ENCODE measurements around the gene DGKH.
"Not testable (repeated sequence)": the region's sequence is repeated elsewhere in the genome, so short reads cannot be mapped to it uniquely, and the experiment has no call there.

DGKH gene

GRCh38 chr13:42071672-42072419 lies 23.4 kb downstream of the DGKH start:
- no peak for DNase-seq (ENCODE audit: low read depth, low spot score)

- no peak for DNase-seq (ENCODE audit: low read depth, low spot score)
Observed at GRCh38 chr13:42073683-42074082, 25.2 kb downstream of the DGKH start.

DNA sequence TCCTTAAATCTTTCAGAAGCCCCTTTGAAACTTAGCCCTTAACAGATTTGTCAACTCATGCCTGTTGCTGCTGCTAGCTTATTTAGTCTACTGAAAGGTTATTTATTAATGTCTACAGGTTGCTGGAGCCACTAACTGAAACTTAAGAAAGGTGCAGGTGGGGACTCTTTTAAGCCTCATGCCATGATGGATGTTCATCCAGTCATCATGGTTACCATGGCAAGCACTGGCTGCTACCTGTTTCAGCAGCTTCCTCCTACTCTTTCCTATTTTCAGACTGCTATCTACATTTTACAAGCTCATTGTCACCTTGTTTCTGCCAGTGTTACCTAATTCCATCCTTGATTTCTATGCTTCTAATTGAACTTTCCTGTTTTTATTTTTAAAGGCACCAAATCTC lies 27.1 kb downstream of the DGKH start:
- no peak for DNase-seq (ENCODE audit: low read depth, low spot score)

DNA sequence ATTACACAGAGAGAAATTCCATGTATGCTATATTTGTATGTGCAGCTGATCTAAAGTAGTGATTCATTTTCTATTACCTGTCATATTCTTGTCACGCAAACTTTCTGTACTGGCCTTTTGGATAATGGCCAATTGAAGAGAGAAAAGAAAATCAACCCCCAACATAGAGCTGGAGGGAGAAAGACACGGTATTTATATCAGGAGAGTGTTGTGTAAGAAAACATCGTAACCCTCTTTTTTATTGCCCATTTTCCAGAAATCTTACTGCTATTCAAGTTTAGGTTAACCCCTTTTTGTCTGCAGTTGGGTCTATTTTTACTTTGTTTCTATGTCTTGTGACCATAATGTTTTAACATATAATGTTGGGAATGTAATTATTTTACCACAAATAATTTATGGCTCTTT lies 27.9 kb downstream of the DGKH start:
- DNase-seq (ENCODE audit: low read depth, low spot score) = no peak

GRCh38 chr13:42078128-42078808 lies 29.8 kb downstream of the DGKH start:
- no peak for DNase-seq (ENCODE audit: low read depth, low spot score)

DNA sequence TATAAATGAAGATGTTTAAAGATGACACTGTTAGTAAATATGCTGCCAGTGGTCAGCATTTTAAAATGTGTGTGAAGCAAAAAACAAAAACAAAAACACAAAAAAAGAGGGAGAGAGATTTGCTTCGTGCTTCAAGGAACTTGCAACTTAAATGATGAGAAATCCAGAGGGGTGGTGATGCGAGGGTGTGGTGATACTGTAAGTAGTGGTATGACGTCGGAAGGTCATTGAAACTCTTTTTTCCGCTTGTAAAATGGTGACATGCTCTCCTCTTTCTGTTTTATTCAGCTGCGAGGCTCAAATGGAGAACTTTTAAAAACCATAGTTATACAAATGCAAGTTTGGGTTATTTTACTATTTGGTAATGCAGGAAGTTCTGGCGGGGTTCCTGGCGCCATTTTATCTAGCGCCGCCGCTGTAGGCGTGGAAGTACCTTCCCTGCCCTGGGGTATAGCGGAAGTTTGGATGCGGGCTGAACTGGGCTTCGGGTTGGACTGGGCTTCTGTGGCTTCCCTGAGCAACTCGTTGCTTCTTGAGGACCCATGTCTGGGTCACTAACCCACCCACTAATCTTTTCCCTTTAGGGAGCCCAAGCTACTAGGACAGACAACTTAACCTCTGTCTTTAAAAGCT lies 34.8 kb downstream of the DGKH start:
- DNase-seq (ENCODE audit: low read depth, low spot score) = no peak

GRCh38 chr13:42084722-42085121 lies 36.3 kb downstream of the DGKH start:
- DNase-seq (ENCODE audit: low read depth, low spot score) = no peak

GRCh38 chr13:42086582-42086981 lies 38.1 kb downstream of the DGKH start:
- DNase-seq (ENCODE audit: low read depth, low spot score) = no peak

DNA sequence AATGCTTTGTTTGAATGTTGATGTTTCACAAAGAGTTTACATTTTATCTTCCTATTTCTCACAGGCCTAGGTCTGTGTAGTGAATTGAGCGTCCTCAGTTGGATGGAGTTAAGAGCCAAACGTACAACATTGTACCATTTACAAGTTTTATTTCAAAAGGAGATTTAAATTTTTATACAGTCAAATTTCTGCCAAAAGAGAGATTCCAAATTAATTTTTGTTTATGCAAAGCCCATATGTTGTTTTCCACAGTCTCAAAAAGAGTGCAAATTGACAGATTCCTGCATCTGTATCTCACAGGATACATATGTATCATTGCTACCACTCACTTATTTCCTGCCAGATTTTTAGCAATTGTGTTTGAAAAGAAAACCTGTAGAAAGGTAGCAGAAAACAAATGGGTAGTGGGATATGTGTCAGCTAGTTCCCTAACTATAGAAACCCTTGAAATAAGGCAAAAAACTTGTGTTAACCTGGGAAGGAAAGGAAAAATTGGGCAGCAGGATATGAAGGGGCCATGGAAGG lies 46.1 kb downstream of the DGKH start:
- no peak for DNase-seq (ENCODE audit: low read depth, low spot score)

DNA sequence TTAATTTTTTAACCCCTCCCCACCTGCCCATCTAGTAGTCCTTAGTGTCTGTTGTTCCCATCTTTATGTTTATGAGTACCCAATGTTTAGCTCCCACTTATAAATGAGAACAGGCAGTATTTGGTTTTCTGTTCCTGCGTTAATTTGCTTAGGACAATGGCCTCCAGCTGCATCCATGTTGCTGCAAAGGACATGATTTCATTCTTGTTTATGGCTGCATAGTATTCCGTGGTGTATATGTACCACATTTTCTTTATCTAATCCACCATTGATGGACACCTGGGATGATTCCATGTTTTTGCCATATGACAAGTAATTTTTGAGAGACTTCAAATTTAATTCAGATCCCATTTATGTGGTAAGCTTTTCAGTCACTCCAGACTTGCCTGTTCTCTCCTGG lies 47.8 kb downstream of the DGKH start:
- not testable (repeated sequence) for DNase-seq (ENCODE audit: low read depth, low spot score)

- no peak for DNase-seq (ENCODE audit: low read depth, low spot score)
Observed at GRCh38 chr13:42099962-42100675, 51.7 kb downstream of the DGKH start.

- no peak for DNase-seq (ENCODE audit: low read depth, low spot score)
Observed at GRCh38 chr13:42100960-42101359, 52.5 kb downstream of the DGKH start.

DNA sequence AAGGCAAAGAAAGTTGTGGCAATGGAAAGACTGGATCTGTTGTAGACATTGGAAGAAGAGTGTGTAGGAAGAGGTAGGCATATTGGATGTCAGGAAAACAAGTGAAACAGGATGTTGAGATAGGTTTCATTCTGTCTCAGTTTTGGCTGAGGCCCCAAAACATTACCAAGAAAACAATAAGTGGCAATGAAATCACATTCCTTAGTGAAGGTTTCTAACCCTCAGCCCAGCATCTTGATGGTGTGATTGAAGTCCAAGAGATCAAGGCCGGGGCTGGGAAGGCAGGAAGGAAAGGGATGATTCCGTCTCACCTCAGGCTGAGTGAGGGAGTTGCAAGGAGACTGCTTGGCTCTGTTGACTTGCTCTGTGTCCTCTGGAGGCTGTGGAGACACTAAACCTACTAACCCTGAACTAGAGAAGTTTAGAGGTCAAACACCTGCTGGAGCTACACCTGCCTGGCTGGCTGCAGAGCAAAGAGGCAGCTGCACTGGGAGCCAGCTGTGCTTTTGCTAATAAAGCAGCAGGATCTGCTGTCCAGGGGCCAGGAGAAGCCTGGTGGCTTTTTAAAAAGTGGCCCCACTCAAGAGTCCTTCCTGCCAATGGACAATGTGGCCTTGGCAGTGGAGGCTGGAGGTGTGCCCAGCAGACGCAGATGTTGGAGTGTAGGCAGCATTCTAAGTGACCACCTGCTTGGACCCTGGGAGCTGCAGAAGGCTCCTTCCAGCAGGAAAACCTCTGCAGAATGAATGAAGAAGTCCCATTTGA lies 53.6 kb downstream of the DGKH start:
- DNase-seq (ENCODE audit: low read depth, low spot score) = no peak

DNA sequence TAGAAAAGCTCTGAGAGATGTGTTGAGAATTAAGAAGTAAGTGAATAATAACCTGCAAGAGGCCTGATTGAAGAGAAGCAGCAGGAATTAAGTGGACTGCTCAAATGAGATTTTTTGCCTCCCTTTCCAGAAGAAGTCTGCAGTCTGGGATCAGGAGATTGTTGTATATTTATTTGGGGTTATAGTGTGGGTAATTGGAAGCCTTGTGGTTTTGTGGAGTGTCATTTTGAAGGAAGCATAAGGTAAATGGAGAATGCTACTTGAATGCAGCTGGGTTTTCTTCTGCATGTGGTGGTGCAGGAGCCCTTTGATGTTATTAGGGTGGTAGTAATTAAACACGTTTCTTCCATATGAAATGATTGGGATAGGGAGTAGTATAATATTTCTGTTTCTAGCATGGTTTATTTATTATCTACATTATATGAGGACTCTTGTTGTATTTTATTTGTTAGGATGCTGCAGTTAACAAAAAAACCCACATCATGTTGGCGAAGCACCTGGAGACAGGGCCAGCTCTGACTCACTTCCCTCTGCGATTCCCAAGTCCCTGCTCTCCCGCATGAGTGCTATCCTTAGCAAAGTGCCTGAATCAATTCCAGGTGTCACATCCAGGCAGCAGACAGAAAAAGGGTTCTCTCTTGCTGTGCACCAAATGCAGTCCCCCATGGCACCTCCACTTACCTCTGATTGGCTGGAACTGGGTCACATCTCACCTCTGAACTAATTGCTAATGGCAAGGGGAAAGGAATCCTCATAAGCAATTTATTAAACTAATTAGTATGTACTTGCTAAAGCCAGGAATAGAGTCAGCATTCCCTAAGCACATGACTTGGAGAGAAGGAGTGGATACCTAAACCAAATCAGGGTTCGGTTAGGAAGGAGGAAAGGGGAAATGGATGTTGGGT lies 54.8 kb downstream of the DGKH start:
- no peak for DNase-seq (ENCODE audit: low read depth, low spot score)

DNA sequence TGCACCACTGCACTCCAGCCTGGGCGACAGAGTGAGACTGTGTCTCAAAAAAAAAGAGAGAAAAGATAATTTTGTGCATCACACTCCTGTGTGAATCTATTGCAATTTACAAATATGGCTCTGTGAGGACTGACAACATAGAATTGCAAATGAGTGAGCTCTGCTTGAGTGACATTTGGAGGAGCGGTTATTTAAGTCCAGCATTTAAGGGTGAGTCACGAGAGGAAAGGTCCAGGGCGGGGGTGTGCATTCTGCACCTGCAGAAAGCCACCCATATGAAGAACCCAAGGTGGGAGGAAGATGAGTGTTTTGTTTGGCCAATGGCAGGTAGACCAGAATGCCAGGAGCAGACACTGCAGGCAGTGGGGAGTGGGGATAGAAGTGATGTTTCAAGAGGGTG lies 58.5 kb downstream of the DGKH start:
- no peak for DNase-seq (ENCODE audit: low read depth, low spot score)

DNA sequence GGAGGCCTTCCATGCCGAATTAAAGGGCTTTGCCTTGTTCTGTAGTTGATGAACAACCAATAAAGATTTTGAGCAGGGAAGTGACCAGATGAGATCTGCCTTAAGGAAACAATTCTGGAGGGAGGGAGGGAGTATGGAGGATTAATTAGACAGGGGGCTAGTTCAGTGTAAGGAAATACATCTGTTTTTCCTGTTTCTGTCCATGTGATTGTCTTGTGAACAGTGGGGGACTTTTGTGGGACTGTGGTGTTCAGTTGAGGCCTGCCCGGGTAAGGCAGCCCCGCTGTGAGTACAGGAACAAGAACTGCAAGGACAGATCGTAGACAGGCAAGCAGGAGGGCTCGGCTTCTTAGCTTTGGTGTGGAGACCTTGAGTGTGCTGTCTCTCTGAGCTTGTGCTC lies 59.0 kb downstream of the DGKH start:
- DNase-seq (ENCODE audit: low read depth, low spot score) = no peak

GRCh38 chr13:42108217-42108616 lies 59.8 kb downstream of the DGKH start:
- no peak for DNase-seq (ENCODE audit: low read depth, low spot score)

DNA sequence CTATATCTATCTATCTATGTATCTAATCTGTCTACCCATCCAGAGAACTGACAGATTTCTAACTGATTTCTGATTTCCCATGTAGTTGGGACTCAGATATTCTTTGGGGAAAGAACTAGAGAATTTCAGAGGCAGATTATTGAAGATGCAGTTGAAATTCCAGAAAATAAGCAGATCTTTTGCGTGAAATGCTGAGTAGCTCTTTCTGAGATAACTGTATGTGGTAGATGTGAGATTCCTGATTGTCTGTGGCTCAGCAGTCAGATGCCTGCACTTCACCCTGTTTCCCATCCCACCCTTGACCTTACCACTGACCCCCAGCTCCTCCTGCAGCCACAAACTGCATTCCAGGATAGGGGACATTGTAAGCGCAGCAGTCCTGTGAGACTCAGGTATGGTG lies 61.5 kb downstream of the DGKH start:
- no peak for DNase-seq (ENCODE audit: low read depth, low spot score)

DNA sequence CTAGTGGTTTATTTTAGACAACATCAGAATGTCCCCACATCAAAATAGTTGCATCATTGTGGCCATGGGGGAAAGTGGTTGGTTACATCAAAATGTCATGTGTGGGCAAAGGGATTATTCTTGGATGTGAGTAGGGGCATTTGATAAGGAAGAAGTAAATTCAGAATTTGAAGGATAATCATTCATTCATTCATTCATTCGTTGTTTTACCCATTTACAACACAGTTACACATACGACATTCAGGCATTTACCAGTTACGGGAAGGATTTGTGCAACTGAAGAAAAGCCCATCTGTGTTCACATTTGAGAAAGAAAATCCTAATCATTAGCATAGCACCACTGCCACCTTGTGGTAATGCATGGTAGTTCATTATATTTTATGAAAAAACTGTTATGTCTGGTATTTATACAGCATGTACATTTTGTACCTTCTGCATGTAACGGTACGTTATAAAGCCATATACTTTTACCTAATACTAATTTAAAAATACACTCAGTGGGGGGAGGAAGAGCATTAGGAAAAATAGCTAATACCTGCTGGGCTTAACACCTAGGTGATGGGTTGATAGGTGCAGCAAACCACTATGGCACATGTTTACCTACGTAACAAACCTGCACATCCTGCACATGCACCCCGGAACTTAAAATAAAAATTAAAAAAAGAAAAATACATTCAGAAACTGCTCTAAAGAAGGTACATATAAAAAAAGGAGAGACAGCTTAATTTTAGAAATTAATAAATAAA lies 62.1 kb downstream of the DGKH start:
- peak; percentile 25 for DNase-seq (ENCODE audit: low read depth, low spot score)

DNA sequence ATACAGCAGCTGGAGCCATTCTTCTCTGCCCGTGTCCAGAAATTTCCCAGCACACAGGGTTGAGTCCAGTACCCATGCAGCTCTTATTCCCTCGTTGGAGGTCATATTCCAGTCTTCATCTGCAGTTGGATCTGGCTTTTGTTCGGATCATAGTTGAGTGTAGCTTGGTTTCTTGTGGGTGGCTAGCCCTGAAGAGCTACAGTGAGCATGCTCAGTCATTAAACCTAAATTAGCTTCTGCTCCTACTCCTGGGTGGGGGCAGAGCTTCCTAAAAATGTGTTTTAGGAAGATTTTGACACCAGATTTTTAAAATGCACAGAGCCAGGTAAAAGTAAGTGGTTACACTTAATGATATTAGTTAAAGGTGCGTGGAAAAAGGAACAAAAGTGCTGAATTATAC lies 64.4 kb downstream of the DGKH start:
- no peak for DNase-seq (ENCODE audit: low read depth, low spot score)

All from activated CD4-positive, CD25-positive, alpha-beta regulatory T cell treated with anti-CD3 and anti-CD28 coated beads, Interleukin-2, amount 50 U/mL, for 16 hours (primary cell).